DND-41 (cell line): ENCODE measurements around the gene ZBTB1.

Source experiments
- ATAC-seq: fragments of 200-7000 bp; cut with Tn5 transposase; 3 replicates; pipeline ENCODE4 v1.9.1; 2021; ENCODE audit warnings: low read depth; ENCODE audit not compliant: insufficient read depth
- DNase-seq: peaks from one replicate; pipeline ENCODE4 v3.0.0-alpha.2; 2020
- H2AFZ ChIP-seq: 2 replicates; pipeline ENCODE4 v1.6.0; 2012; ENCODE audit warnings: low read depth, low read length
- H3K27ac ChIP-seq: 2 replicates; pipeline ENCODE4 v1.5.1; 2012; ENCODE audit warnings: low read length, inconsistent platforms
- H3K27me3 ChIP-seq: fragments of 200-600 bp; sonication (generic); 2 replicates; pipeline ENCODE4 v1.6.0; 2012; ENCODE audit warnings: low read length, mild to moderate bottlenecking, inconsistent platforms; ENCODE audit not compliant: insufficient read depth, poor library complexity
- H3K36me3 ChIP-seq: 2 replicates; pipeline ENCODE4 v1.5.1; 2012; ENCODE audit warnings: low read length, inconsistent platforms; ENCODE audit not compliant: insufficient read depth
- H3K4me1 ChIP-seq: 2 replicates; pipeline ENCODE4 v1.5.1; 2012; ENCODE audit warnings: mild to moderate bottlenecking, low read length; ENCODE audit not compliant: insufficient read depth
- H3K4me2 ChIP-seq: 2 replicates; pipeline ENCODE4 v1.6.0; 2012; ENCODE audit warnings: mild to moderate bottlenecking, moderate library complexity, low read length, inconsistent platforms; ENCODE audit not compliant: insufficient read depth
- H3K4me3 ChIP-seq, 2 experiments: fragments of 200-600 bp in 1 of 2; shearing (Covaris generic) in 1 of 2; 2 replicates each; pipeline ENCODE4 v1.5.1; 2012 to 2016; ENCODE audit warnings: inconsistent platforms in 2 of 2, low read length in 2 of 2, mild to moderate bottlenecking in 2 of 2, low read depth in 1 of 2, moderate library complexity in 1 of 2
- H3K79me2 ChIP-seq: 2 replicates; pipeline ENCODE4 v1.6.0; 2012; ENCODE audit warnings: low read length, inconsistent platforms; ENCODE audit not compliant: insufficient read depth
- H3K9ac ChIP-seq: 2 replicates; pipeline ENCODE4 v1.6.0; 2012; ENCODE audit warnings: low read depth, mild to moderate bottlenecking, inconsistent platforms, low read length, moderate library complexity
- H3K9me3 ChIP-seq: 2 replicates; pipeline ENCODE4 v1.5.1; 2012; ENCODE audit warnings: low read length, moderate library complexity, mild to moderate bottlenecking, inconsistent platforms; ENCODE audit not compliant: insufficient read depth, severe bottlenecking
- H4K20me1 ChIP-seq: 2 replicates; pipeline ENCODE4 v1.6.0; 2012; ENCODE audit warnings: low read length; ENCODE audit not compliant: insufficient read depth
- CTCF ChIP-seq: IDR thresholded peaks from 2 replicates; pipeline ENCODE4 v1.5.1; 2012; ENCODE audit warnings: borderline replicate concordance, low read length, moderate library complexity, mild to moderate bottlenecking; ENCODE audit not compliant: poor library complexity, severe bottlenecking; ENCODE audit errors: extremely low read depth
- EZH2 ChIP-seq: IDR thresholded peaks from 3 replicates; pipeline ENCODE4 v1.6.1; 2012; ENCODE audit warnings: borderline replicate concordance, low read depth, mild to moderate bottlenecking, moderate library complexity, low read length, inconsistent platforms; ENCODE audit not compliant: severe bottlenecking

ZBTB1 gene

GRCh38 chr14:64467566-64467965 is 37.0 kb upstream of the ZBTB1 start:
- DNase-seq (no peak), ATAC-seq (no peak)
- no peak overlapping the region for H2AFZ ChIP-seq
- peaks cover 13% of the 10 kb centered on the region for H4K20me1 ChIP-seq
- H3K4me1 ChIP-seq: peaks cover 24% of the 10 kb centered on the region
- H3K4me3 ChIP-seq: no peak overlapping the region
- H3K4me2 ChIP-seq: no peak overlapping the region
- no peaks in the 10 kb centered on the region for H3K27me3 ChIP-seq
- TF ChIP-seq EZH2: no peak
- no peak for TF ChIP-seq CTCF
- H3K27ac ChIP-seq: no peak overlapping the region
- H3K9me3 ChIP-seq: no peaks in the 10 kb centered on the region
- peaks cover 5% of the 10 kb centered on the region; the same call in 1 of the 2 replicates for H3K79me2 ChIP-seq
- H3K9ac ChIP-seq: no peak overlapping the region
- H3K36me3 ChIP-seq: peaks cover under 1% of the 10 kb centered on the region; the same call in 1 of the 2 replicates

- peaks cover 5% of the 10 kb centered on the region; the same call in 1 of the 2 replicates for H3K79me2 ChIP-seq
- no peaks in the 10 kb centered on the region for H3K27me3 ChIP-seq
- H4K20me1 ChIP-seq: peaks cover 13% of the 10 kb centered on the region
- H3K27ac ChIP-seq: no peak overlapping the region
- no peaks in the 10 kb centered on the region for H3K36me3 ChIP-seq
- H3K4me2 ChIP-seq: no peak overlapping the region
- no peaks in the 10 kb centered on the region for H3K9me3 ChIP-seq
- ATAC-seq: no peak
- H2AFZ ChIP-seq: no peak overlapping the region
- H3K9ac ChIP-seq: no peak overlapping the region
- H3K4me3 ChIP-seq: no peak overlapping the region
- H3K4me1 ChIP-seq: peaks cover 24% of the 10 kb centered on the region
- no peak for DNase-seq
- TF ChIP-seq EZH2 (no peak), CTCF (no peak)
Measured at GRCh38 chr14:64468451-64468850, 36.1 kb upstream of the ZBTB1 start.

- Histone ChIP-seq H3K4me3 (no peak overlapping the region), H4K20me1 (peaks cover 2% of the 10 kb centered on the region; the same call in 1 of the 2 replicates), H2AFZ (no peak overlapping the region), H3K4me2 (no peak overlapping the region), H3K4me1 (no peaks in the 10 kb centered on the region), H3K36me3 (peaks cover 9% of the 10 kb centered on the region; the same call in 1 of the 2 replicates), H3K27me3 (no peaks in the 10 kb centered on the region), H3K9ac (no peak overlapping the region), H3K9me3 (no peaks in the 10 kb centered on the region), H3K79me2 (no peaks in the 10 kb centered on the region), H3K27ac (no peak overlapping the region)
- TF ChIP-seq EZH2: no peak
- TF ChIP-seq CTCF: no peak
- ATAC-seq (no peak), DNase-seq (no peak)
Measured at GRCh38 chr14:64474041-64474440, 30.5 kb upstream of the ZBTB1 start.

GRCh38 chr14:64474698-64475097 is 29.9 kb upstream of the ZBTB1 start:
- no peak overlapping the region for H2AFZ ChIP-seq
- no peaks in the 10 kb centered on the region for H3K79me2 ChIP-seq
- no peaks in the 10 kb centered on the region for H3K27me3 ChIP-seq
- no peak overlapping the region for H3K4me2 ChIP-seq
- no peak overlapping the region for H3K4me3 ChIP-seq
- H4K20me1 ChIP-seq: peaks cover 2% of the 10 kb centered on the region; the same call in 1 of the 2 replicates
- H3K9me3 ChIP-seq: no peaks in the 10 kb centered on the region
- no peak overlapping the region for H3K9ac ChIP-seq
- ATAC-seq: no peak
- TF ChIP-seq EZH2 (no peak), CTCF (no peak)
- DNase-seq: no peak
- H3K27ac ChIP-seq: no peak overlapping the region
- H3K4me1 ChIP-seq: no peaks in the 10 kb centered on the region
- H3K36me3 ChIP-seq: peaks cover 9% of the 10 kb centered on the region; the same call in 1 of the 2 replicates
